Cardiac fibroblast (primary cell): Measurements from ENCODE around the gene RPEL1.

Experiments used
- DNase-seq, 2 donors: peaks; one replicate each; pipeline versions ENCODE4 v3.0.0 to v3.0.0-alpha.2; 2010; ENCODE audit warnings: low read depth in 2 of 2
- H3K4me3 ChIP-seq, 2 donors: replicated peaks in 1 of 2; 1 replicate in 1 of 2; 2 replicates in 1 of 2; pipeline ENCODE4 v1.5.1; 2011; ENCODE audit warnings: low read depth in 2 of 2, low read length in 2 of 2, mild to moderate bottlenecking in 2 of 2, moderate library complexity in 1 of 2
- CTCF ChIP-seq: IDR thresholded peaks from one replicate; pipeline ENCODE4 v1.5.1; 2011; ENCODE audit warnings: low read depth, mild to moderate bottlenecking, low read length, inconsistent platforms

The RPEL1 gene

GRCh38 chr10:103295374-103296015 is 49.8 kb downstream of the RPEL1 start:
- DNase-seq = peak; percentile 81 to 87
- no peak overlapping the region for H3K4me3 ChIP-seq
- no peak for TF ChIP-seq CTCF
